Measurements from ENCODE around the gene SLC4A5.
A peak's percentile ranks its signal among the peaks of the same experiment; 100 is the strongest.
"Not testable (repeated sequence)": the region's sequence is repeated elsewhere in the genome, so short reads cannot be mapped to it uniquely, and the experiment has no call there.

Gene SLC4A5

DNA sequence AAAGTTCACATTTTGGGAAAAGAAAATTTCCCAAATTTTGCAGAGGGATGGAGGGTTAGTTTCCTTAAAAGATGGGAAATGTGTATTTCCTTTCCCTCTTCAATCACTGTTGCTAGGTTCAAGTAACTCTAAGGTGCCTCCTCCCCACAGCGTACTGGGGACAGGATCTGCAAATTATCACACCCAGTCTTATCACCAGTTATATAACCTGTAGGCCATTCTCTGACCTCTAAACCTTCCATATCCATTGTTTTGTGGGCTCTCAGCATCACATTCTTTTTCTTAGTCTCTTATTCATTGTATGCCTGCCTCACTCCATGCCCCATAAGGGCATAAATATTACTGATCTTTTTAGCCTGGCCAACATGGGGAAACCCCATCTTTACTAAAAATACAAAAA lies 148.4 kb downstream of the SLC4A5 start:
- DNase-seq, result no peak

DNA sequence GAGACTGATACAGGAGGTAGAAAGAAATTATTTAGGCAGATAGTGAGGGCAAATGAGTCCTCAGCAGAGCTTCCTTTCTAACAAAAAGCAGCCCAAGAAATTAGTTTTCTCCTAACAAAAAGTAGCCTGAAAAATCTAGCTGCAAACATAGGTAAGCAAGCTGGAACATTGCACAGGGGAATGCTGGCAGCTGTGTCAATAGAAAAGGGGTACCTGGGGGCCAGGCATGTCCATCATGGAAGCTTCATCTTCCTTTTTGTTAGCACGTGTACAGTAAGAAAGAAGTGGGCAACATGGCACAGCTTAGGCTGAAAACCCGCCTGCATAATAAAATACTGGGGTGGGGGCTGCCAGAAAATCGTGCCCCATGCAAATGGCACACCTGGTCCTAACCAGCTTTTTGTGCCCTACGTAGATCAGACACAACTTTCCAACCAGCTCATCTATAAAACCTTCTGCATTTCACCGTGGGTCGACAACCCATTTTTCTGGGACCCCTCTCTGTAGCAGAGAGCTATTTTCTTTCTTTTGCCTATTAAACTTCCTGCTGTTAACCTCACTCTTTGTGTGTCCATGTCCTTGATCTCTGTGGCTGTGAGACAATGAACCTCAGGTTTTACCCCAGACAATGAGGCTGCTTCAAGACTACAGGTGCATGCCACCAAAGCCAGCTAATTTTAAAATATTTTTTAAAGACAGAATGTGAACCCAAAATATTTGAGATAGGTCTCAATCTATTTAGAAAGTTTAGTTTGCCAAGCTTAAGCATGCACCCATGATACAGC lies 151.4 kb downstream of the SLC4A5 start:
- no peak for DNase-seq

DNA sequence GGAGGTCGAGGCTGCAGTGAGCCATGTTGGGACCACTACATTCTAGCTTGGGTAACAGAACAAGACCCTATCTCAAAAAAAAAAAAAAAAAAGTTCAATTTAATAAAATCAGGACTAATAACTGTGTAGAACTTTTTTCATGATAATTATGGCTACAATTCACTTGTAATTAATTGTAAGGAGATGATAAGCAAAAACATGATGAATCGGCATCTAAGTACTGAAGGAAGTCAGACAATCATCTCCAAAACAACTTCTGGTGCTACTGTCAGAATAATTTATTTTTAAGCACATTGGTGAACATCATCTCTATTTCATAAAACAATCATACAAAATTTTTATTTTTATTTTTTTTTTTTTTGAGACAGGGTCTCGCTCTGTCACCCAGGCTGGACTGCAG lies 154.5 kb downstream of the SLC4A5 start:
- DNase-seq, result no peak

DNA sequence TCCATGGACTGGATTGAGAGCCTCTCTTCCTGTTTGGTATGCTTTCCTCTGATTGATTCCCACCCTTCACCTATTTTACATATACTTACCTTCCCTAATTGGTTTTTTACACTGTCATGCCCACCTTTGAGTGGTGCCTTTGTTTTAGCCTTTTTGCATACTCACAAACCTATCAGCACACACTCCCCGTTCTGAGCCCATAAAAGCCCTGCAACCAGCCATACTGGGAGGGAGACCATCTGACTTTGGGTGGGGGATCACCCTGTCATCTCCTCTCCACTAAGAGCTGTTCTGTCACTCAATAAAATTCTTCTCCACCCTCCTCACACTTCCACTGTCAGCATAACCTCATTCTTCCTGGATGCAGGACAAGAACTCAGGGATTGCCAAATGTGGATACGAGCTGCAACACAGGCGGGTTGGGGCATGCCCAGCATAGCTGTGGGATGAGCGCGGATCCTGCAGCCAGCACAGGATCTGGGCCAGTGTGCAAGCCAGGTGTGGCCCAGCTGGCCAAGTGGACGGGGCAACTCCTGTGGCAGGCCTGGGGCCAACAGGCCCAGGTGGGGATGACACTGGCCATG lies 155.1 kb downstream of the SLC4A5 start:
- no peak for DNase-seq

DNA sequence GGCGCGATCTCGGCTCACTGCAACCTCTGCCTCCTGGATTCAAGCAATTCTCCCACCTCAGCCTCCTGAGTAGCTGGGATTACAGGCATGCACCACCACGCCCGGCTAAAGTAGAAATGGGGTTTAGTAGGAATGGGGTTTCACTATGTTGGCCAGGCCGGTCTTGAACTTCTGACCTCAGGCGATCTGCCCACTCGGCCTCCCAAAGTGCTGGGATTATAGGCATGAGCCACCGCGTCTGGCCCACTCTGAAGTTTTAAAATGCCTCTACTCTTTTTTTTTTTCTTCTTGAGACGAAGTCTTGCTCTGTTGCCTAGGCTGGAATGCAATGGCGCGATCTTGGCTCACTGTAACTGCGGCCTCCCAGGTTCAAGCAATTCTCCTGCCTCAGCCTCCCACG lies 156.5 kb downstream of the SLC4A5 start:
- DNase-seq, result not testable (repeated sequence)

DNA sequence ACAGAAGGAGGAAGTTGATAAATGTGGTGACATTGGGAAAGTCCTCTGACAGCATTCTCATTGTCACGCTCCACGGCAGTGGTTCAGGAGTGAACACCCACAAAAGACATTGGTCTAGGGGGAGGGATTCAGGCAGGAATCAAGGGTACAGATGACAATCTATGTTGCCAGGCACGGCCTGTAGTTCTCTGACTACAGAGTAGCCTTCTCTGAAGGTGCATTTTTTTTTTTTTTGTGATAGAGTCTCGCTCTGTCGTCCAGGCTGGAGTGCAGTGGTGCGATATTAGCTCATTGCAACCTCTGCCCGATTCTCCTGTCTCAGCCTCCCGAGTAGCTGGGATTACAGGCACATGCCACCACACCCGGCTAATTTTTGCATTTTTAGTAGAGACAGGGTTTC lies 157.2 kb downstream of the SLC4A5 start:
- no peak for DNase-seq

DNA sequence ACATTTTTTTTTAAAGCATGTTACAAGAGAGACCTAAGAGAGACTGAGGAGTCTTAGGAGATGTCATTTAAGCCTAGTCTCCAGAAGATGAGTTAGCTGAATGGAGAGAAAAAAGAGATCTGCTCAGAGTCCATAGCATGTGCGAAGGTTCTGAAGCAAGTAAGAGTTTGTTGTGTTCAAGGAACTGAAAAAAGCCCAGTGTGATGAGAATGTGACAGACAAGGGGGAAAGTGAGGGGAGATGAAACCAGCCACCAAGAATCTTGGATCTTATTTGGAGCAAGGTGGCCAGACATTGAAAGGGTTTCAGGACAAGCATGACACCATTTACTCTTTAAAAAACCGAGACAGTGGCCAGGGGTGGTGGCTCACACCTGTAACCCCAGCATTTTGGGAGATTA lies 159.3 kb downstream of the SLC4A5 start:
- DNase-seq, result no peak

DNA sequence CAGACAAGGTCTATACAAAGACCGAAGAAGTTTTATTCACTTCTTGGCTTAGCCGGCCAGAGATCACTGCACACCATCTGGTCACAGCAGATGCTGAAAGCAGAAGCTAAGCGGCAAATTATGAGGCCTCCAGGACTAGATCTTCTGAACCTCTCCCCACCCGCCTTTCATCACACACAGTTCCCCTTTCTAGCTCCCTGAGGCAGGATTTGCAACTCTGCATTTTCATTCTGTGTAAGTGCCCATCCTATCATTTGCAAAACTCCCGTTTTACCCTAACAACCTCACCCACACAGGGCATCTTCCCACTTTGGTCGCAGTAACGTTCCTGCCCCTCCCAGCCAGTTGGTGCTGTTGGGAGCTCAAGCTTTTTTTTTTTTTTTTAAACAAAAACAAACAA lies 161.5 kb downstream of the SLC4A5 start:
- no peak for DNase-seq

DNA sequence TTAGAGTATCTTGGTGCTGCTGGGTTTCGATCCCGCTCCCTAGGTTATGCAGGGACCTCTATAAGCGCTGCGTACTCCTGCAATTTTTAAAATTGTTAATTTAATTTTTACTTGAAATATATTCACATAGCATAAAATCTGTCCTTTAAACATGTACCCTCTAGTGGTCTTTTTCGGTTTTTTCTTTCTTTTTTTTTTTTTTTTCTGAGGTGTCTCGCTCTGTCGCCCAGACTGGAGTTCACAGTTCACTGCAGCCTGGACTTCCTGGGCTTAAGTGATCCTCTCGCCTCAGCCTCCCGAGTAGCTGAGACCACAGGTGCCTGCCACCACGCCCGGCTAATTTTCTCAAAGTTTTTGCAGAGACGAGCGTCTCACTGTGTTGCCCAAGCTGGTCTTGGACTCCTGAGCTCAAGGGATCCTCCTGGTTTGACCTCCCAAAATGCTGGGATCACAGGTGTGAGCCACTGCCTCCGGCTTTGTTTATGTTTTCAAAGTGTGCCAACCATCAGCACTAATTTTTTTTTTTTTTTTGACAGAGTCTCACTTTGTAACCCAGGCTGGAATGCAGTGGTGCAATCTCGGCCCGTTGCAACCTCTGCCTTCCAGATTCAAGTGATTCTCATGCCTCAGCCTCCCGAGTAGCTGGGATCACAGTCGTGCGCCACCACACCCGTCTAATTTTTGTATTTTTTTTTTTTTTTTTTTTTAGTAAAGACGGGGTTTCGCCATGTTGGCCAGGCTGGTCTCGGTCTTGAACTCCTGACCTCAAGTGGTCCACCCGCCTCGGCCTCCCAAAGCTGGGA lies 164.0 kb downstream of the SLC4A5 start:
- no peak for DNase-seq

DNA sequence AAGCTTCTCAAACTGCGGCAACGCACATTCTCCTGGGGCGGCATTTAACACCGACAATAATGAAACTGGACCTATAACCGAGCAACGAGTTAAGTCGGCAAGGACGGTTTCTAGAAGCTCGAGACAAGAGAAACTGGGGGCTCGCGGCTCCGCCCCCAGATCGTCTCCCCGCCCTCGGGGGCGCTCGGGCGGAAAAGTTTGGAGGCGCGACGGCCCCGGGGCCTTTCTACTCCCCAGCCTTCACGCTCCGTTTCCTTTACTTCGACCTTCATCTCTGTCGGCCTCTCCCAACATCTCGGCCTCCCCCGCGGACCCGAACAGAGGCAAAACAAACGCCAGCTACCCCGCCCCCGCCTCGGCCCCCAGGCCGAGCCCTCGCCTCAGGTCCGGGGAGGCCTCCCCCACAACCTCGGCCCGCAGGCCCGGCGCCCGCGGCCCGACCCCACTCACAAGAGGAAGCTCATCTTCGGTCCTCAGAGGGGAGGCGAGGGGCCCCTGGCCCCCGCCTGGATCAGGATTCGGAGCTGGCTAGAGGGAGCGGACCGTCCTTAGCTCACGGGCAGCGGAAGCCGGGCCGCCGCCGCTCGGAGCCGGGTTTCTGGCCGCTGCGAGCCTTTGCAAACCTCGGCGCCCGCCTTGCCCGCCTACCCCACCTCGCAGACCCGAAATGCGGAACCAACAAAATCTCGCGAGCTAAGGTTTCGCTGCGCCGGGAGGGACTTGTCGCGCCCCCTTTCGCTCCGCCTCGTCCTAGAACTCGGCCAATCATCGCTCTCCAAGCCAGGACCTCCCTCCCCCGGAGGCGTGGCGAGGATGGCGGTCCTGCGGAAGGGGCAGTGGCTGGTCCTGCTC lies 164.8 kb downstream of the SLC4A5 start, which contains the start of gene MOB1A:
Gene MOB1A, minus strand, starts transcription at position 669 of the 852 bp plus-strand sequence. Its CDS starts 205 bp downstream, at position 464.
- peak; percentile 82 for DNase-seq

DNA sequence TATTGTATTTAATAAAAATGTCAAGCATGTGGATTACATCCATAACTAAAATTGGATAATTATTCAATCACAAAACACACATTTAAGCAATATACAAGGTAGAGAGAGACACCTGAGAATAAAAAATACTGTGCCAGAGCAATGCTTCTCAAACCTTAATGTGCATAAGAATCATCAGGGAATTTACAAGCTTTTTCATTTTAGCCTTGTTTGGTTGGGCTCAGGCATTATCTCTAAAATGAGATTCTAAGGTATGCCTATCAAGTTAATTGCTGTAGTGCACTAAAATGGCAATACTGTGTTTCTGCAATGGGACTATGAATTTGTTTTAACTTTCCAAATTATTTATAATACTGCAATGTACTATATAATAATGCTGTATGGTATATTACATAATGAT lies 165.5 kb downstream of the SLC4A5 start:
- no peak for DNase-seq

DNA sequence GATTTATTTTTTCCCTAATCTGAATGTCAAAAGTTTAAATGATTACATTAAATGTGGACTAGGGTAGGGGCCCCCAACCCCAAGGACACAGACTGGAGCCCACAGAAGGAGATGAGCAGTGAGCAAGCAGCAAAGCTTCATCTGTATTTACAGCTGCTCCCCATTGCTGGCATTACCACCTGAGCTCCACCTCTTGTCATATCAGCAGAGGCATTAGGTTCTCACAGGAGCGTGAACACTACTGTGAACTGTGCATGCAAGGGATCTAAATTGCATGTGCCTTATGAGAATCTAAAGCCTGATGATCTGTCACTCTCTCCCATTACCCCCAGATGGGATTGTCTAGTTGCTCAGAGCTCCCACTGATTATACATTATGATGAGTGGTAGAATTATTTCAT lies 168.3 kb downstream of the SLC4A5 start:
- no peak for DNase-seq

DNA sequence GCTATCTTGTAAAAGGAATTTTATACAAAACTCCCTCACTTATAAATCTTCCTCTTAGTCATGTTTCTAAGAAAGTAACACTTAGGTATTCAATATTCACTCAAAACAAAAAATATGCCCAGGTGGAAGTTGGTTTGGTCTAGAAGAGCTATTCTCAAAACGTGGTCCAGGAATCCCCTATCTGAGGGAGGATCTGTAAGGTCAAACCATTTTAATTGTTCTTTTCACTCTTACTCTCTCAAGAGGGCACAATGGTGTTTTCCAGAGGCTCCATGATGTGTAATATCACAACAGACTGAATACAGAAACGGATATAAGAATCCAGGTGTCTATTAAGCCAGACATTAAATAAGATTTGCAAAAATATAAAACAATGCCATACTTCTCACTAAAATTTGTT lies 174.5 kb downstream of the SLC4A5 start:
- DNase-seq, result no peak
